GM23338 (cell line): ENCODE measurements around the gene KLHL13. TPM values are rescaled to one million over a fixed set of nuclear protein-coding genes. Genes with fewer than 3 reads are reported as not detected.

Experiments
- ATAC-seq: fragments of 200-7000 bp; cut with Tn5 transposase; 3 replicates; pipeline ENCODE4 v1.9.1; 2020
- DNase-seq: peaks from one replicate; pipeline ENCODE4 v3.0.0-alpha.2; 2015; ENCODE audit warnings: low spot score
- H2AFZ ChIP-seq: fragments of 200-600 bp; sonication (generic); 2 replicates; pipeline ENCODE4 v1.8.0; 2016; ENCODE audit warnings: antibody characterized with exemption, mild to moderate bottlenecking, moderate library complexity
- H3F3A ChIP-seq: fragments of 200-600 bp; sonication (generic); replicated peaks from 2 replicates; pipeline ENCODE4 v1.8.0; 2017; ENCODE audit warnings: antibody characterized with exemption, mixed run types, low read depth
- H3K27ac ChIP-seq: fragments of 200-600 bp; sonication (generic); 2 replicates; pipeline ENCODE4 v1.6.1; 2016; ENCODE audit warnings: low read depth
- H3K27me3 ChIP-seq: fragments of 200-600 bp; sonication (generic); 2 replicates; pipeline ENCODE4 v1.8.0; 2016; ENCODE audit warnings: mild to moderate bottlenecking, mixed run types, moderate library complexity; ENCODE audit not compliant: insufficient read depth
- H3K36me3 ChIP-seq: fragments of 200-600 bp; sonication (generic); 2 replicates; pipeline ENCODE4 v1.8.0; 2016; ENCODE audit warnings: mild to moderate bottlenecking; ENCODE audit not compliant: insufficient read depth
- H3K4me1 ChIP-seq: fragments of 200-600 bp; sonication (generic); 2 replicates; pipeline ENCODE4 v1.8.0; 2016; ENCODE audit warnings: mild to moderate bottlenecking, moderate library complexity; ENCODE audit not compliant: insufficient read depth
- H3K4me2 ChIP-seq: fragments of 200-600 bp; sonication (generic); 2 replicates; pipeline ENCODE4 v1.7.1; 2017; ENCODE audit warnings: mixed run types
- H3K4me3 ChIP-seq: fragments of 200-600 bp; sonication (generic); 2 replicates; pipeline ENCODE4 v1.6.1; 2016; ENCODE audit warnings: mixed run types
- H3K79me2 ChIP-seq: fragments of 200-600 bp; sonication (generic); replicated peaks from 2 replicates; pipeline ENCODE4 v1.8.0; 2017; ENCODE audit warnings: mild to moderate bottlenecking; ENCODE audit not compliant: insufficient read depth
- H3K9me2 ChIP-seq: fragments of 200-600 bp; sonication (generic); 2 replicates; pipeline ENCODE4 v1.8.0; 2017; ENCODE audit not compliant: insufficient read depth
- H4K20me1 ChIP-seq: fragments of 200-600 bp; sonication (generic); replicated peaks from 2 replicates; pipeline ENCODE4 v1.8.0; 2017; ENCODE audit warnings: mild to moderate bottlenecking; ENCODE audit not compliant: insufficient read depth
- H3K27ac Mint-ChIP-seq: 2 replicates; pipeline ENCODE4 v1.8.0; 2020; ENCODE audit warnings: inconsistent platforms, mild to moderate bottlenecking, moderate library complexity, mixed read lengths
- H3K27me3 Mint-ChIP-seq: 3 replicates; pipeline ENCODE4 v1.8.0; 2022; ENCODE audit warnings: low read depth, mild to moderate bottlenecking, moderate library complexity, mixed read lengths, inconsistent platforms; ENCODE audit not compliant: insufficient read depth, poor library complexity
- H3K36me3 Mint-ChIP-seq: 3 replicates; pipeline ENCODE4 v1.8.0; 2021; ENCODE audit warnings: low read depth, mild to moderate bottlenecking, inconsistent platforms, moderate library complexity, mixed read lengths
- H3K4me1 Mint-ChIP-seq: 3 replicates; pipeline ENCODE4 v1.8.0; 2020; ENCODE audit warnings: mild to moderate bottlenecking, inconsistent platforms, mixed read lengths
- H3K4me3 Mint-ChIP-seq: 3 replicates; pipeline ENCODE4 v1.8.0; 2021; ENCODE audit warnings: moderate library complexity, mild to moderate bottlenecking, inconsistent platforms, mixed read lengths
- H3K9me3 Mint-ChIP-seq: 3 replicates; pipeline ENCODE4 v1.8.0; 2020; ENCODE audit warnings: moderate library complexity, mild to moderate bottlenecking, inconsistent platforms, mixed read lengths
- ETS1 ChIP-seq: IDR thresholded peaks from 2 replicates; pipeline ENCODE4 v1.6.1; 2016; ENCODE audit warnings: antibody characterized with exemption
- EZH2 ChIP-seq: fragments of 200-600 bp; sonication (generic); IDR thresholded peaks from one replicate; pipeline ENCODE4 v1.8.0; 2017; ENCODE audit warnings: antibody characterized with exemption, mild to moderate bottlenecking, low read depth; ENCODE audit not compliant: unreplicated experiment
- EZH2phosphoT487 ChIP-seq: fragments of 200-600 bp; sonication (generic); IDR thresholded peaks from one replicate; pipeline ENCODE4 v1.8.1; 2018; ENCODE audit warnings: antibody characterized with exemption; ENCODE audit not compliant: unreplicated experiment
- NANOG ChIP-seq: IDR thresholded peaks from 2 replicates; pipeline ENCODE4 v1.6.1; 2016; ENCODE audit warnings: antibody characterized with exemption, borderline replicate concordance
- REST ChIP-seq: IDR thresholded peaks from one replicate; pipeline ENCODE4 v1.6.1; 2018; ENCODE audit warnings: antibody characterized with exemption; ENCODE audit not compliant: unreplicated experiment
- STAT1 ChIP-seq: IDR thresholded peaks from one replicate; pipeline ENCODE4 v1.6.1; 2016; ENCODE audit warnings: antibody characterized with exemption; ENCODE audit not compliant: unreplicated experiment
- ZNF114 ChIP-seq: fragments of 250-450 bp; sonication (Bioruptor Pico); IDR thresholded peaks from 2 replicates; pipeline ENCODE4 v1.5.0; 2020; ENCODE audit warnings: mild to moderate bottlenecking, moderate library complexity
- ZNF462 ChIP-seq: fragments of 250-450 bp; sonication (Bioruptor Pico); IDR thresholded peaks from 2 replicates; pipeline ENCODE4 v1.5.0; 2020; ENCODE audit warnings: mild to moderate bottlenecking, moderate library complexity
- polyA plus RNA-seq: library from polyadenylated mRNA; unstranded; fragments of >200 nt; fragmentation: Nextera tagmentation; extraction: Ambion mirVana; gene quantifications from 2 replicates; pipeline ENCODE4 v1.2.1, GENCODE V29; 2016
- total RNA-seq: library from RNA; depleted of rRNA; stranded (reverse); fragments of >200 nt; shearing (Covaris generic); gene quantifications from 2 replicates; pipeline ENCODE4 v1.2.3, GENCODE V29; 2014

KLHL13 gene
- total and polyA plus RNA-seq, 2 experiments from 2014 or later: 5.9 to 10.9 TPM

- Histone ChIP-seq H2AFZ (no peak overlapping the region), H3K9me2 (no peaks in the 10 kb centered on the region), H3K36me3 (no peaks in the 10 kb centered on the region), H4K20me1 (no peaks in the 10 kb centered on the region), H3K27ac (no peak overlapping the region), H3F3A (no peaks in the 10 kb centered on the region), H3K27me3 (no peaks in the 10 kb centered on the region), H3K4me3 (no peak overlapping the region), H3K4me1 (no peaks in the 10 kb centered on the region), H3K4me2 (no peak overlapping the region), H3K79me2 (no peaks in the 10 kb centered on the region)
- Mint-ChIP-seq H3K27me3 (peaks cover 1% of the 10 kb centered on the region), H3K27ac (no peak overlapping the region), H3K4me1 (no peaks in the 10 kb centered on the region), H3K36me3 (no peaks in the 10 kb centered on the region), H3K9me3 (no peaks in the 10 kb centered on the region), H3K4me3 (no peak overlapping the region)
- ATAC-seq (no peak), DNase-seq (no peak)
- TF ChIP-seq ZNF114 (CRISPR knock-in tag) (no peak), ZNF462 (CRISPR knock-in tag) (no peak), REST (no peak), NANOG (no peak), EZH2 (no peak), EZH2phosphoT487 (no peak), STAT1 (no peak), ETS1 (no peak)
Measured at GRCh38 chrX:118131336-118131735, 14.7 kb upstream of the KLHL13 start.
